Measurements from ENCODE around the gene MYL9. TPM values are rescaled to one million over a fixed set of nuclear protein-coding genes. Genes with fewer than 3 reads are reported as not detected.

Gene MYL9
- total and polyA plus RNA-seq, 7 donors, result 23.1 to 86.6 (median 42.5) TPM

GRCh38 chr20:36578356-36579041 lies 37.2 kb downstream of the MYL9 start:
- H3K27me3 ChIP-seq (ENCODE audit: insufficient read depth in 3 of 3, low read length in 2 of 3), result peaks cover 0 to 40% (median 4%) of the 10 kb centered on the region in 3 donors
- H3K4me3 ChIP-seq, result no peak overlapping the region
- no peak for TF ChIP-seq CTCF (IDR thresholded peaks at IDR 0.05)
- no peak for ATAC-seq
- no peaks in the 10 kb centered on the region for H3K9me3 ChIP-seq
- WGBS, 3 donors, result 96 to 99% (median 96%) methylated on average over 15 of the region's 15 CpGs
- no peak overlapping the region for H3K27ac ChIP-seq
- peaks cover 9% of the 10 kb centered on the region for H3K4me1 ChIP-seq
- H3K36me3 ChIP-seq (ENCODE audit: insufficient read depth in 1 of 2, low read depth in 1 of 2), result peaks cover 0 to 7% of the 10 kb centered on the region in 2 donors
- no peak for DNase-seq
- intact Hi-C loops (cut with DNase I), result no loop called here

GRCh38 chr20:36579996-36580545 lies 38.8 kb downstream of the MYL9 start:
- no peak for TF ChIP-seq CTCF (IDR thresholded peaks at IDR 0.05)
- H3K4me3 ChIP-seq, result no peak overlapping the region
- H3K27ac ChIP-seq, result no peak overlapping the region
- peaks cover 0 to 7% of the 10 kb centered on the region in 2 donors for H3K36me3 ChIP-seq (ENCODE audit: insufficient read depth in 1 of 2, low read depth in 1 of 2)
- H3K27me3 ChIP-seq (ENCODE audit: insufficient read depth in 3 of 3, low read length in 2 of 3), result peaks cover 0 to 30% (median 0%) of the 10 kb centered on the region in 3 donors
- ATAC-seq (no peak), DNase-seq (no peak)
- H3K9me3 ChIP-seq, result no peaks in the 10 kb centered on the region
- peaks cover 9% of the 10 kb centered on the region for H3K4me1 ChIP-seq
- intact Hi-C loops (cut with DNase I), result no loop called here
- WGBS, 3 donors, result 89 to 100% (median 92%) methylated on average over 2 of the region's 2 CpGs

- ATAC-seq, result no peak
- no peaks in the 10 kb centered on the region for H3K9me3 ChIP-seq
- H3K36me3 ChIP-seq (ENCODE audit: insufficient read depth in 1 of 2, low read depth in 1 of 2), result peaks cover 0 to 7% of the 10 kb centered on the region in 2 donors
- no peaks in the 10 kb centered on the region for H3K4me1 ChIP-seq
- intact Hi-C loops (cut with DNase I), result no loop called here
- no peak for TF ChIP-seq CTCF (IDR thresholded peaks at IDR 0.05)
- H3K4me3 ChIP-seq, result no peak overlapping the region
- no peak for DNase-seq
- no peak overlapping the region for H3K27ac ChIP-seq
- 85 to 94% (median 86%) methylated on average over 4 of the region's 4 CpGs for WGBS, 3 donors
- peaks cover 0 to 7% (median 0%) of the 10 kb centered on the region in 3 donors for H3K27me3 ChIP-seq (ENCODE audit: insufficient read depth in 3 of 3, low read length in 2 of 3)
Observed at GRCh38 chr20:36582322-36582721, 41.0 kb downstream of the MYL9 start.

- Histone ChIP-seq H3K36me3 (ENCODE audit: insufficient read depth in 1 of 2, low read depth in 1 of 2) (peaks cover 0 to 7% of the 10 kb centered on the region in 2 donors), H3K27ac (no peak overlapping the region), H3K4me3 (no peak overlapping the region), H3K9me3 (no peaks in the 10 kb centered on the region), H3K4me1 (no peaks in the 10 kb centered on the region), H3K27me3 (ENCODE audit: insufficient read depth in 3 of 3, low read length in 2 of 3) (peaks cover 0 to 6% (median 0%) of the 10 kb centered on the region in 3 donors)
- WGBS, 3 donors, result 94 to 96% (median 94%) methylated on average over 4 of the region's 4 CpGs
- TF ChIP-seq CTCF (IDR thresholded peaks at IDR 0.05), result no peak
- ATAC-seq, result no peak
- DNase-seq, result no peak
- intact Hi-C loops (cut with DNase I), result no loop called here
Observed at GRCh38 chr20:36582821-36583220, 41.5 kb downstream of the MYL9 start.

Data from psoas muscle (tissue), 8 donors.